ENCODE data around the gene SEMA4D.
"Not testable (repeated sequence)": the region's sequence is repeated elsewhere in the genome, so short reads cannot be mapped to it uniquely, and the experiment has no call there.

Gene SEMA4D

GRCh38 chr9:89346696-89347095 lies 151.2 kb downstream of the SEMA4D start:
- no peak for DNase-seq

GRCh38 chr9:89345476-89345875 lies 152.4 kb downstream of the SEMA4D start:
- DNase-seq, result no peak

GRCh38 chr9:89343812-89344211 lies 154.1 kb downstream of the SEMA4D start:
- DNase-seq, result not testable (repeated sequence)

GRCh38 chr9:89342948-89343347 lies 155.0 kb downstream of the SEMA4D start:
- no peak for DNase-seq

- DNase-seq, result no peak
These were observed 155.7 kb downstream of the SEMA4D start for GRCh38 chr9:89342213-89342612.

GRCh38 chr9:89340332-89340731 lies 157.6 kb downstream of the SEMA4D start:
- no peak for DNase-seq

- DNase-seq, result no peak
These were observed 158.1 kb downstream of the SEMA4D start for GRCh38 chr9:89339807-89340206.

GRCh38 chr9:89330513-89330912 lies 167.4 kb downstream of the SEMA4D start:
- DNase-seq, result no peak

GRCh38 chr9:89329917-89330316 lies 168.0 kb downstream of the SEMA4D start:
- DNase-seq, result no peak

- DNase-seq, result no peak
These were observed 169.8 kb downstream of the SEMA4D start for GRCh38 chr9:89328064-89328463.

- DNase-seq, result no peak
These were observed 172.2 kb downstream of the SEMA4D start for GRCh38 chr9:89325733-89326132.

- DNase-seq, result no peak
These were observed 174.5 kb downstream of the SEMA4D start for GRCh38 chr9:89323390-89323789.

- no peak for DNase-seq
These were observed 178.7 kb downstream of the SEMA4D start for GRCh38 chr9:89319015-89319905.

- peak; percentile 92 for DNase-seq
These were observed 179.5 kb downstream of the SEMA4D start, which contains the start of gene SECISBP2 for GRCh38 chr9:89318123-89319014. SECISBP2 (plus strand) TSS chr9:89318500; CDS start chr9:89318577, 77 bp downstream.

GRCh38 chr9:89317282-89317681 lies 180.6 kb downstream of the SEMA4D start:
- DNase-seq, result no peak

- no peak for DNase-seq
These were observed 182.4 kb downstream of the SEMA4D start for GRCh38 chr9:89315482-89315881.

- DNase-seq, result no peak
These were observed 183.0 kb downstream of the SEMA4D start for GRCh38 chr9:89314955-89315354.

- no peak for DNase-seq
These were observed 184.1 kb downstream of the SEMA4D start for GRCh38 chr9:89313842-89314241.

GRCh38 chr9:89312222-89312571 lies 185.7 kb downstream of the SEMA4D start:
- no peak for DNase-seq

- no peak for DNase-seq
These were observed 186.3 kb downstream of the SEMA4D start for GRCh38 chr9:89311346-89312221.
